Activated CD4-positive, alpha-beta T cell treated with anti-CD3 and anti-CD28 coated beads, Interleukin-2, amount 10 ng/mL, durations not matched to agents 24 days and 14 days (primary cell): ENCODE measurements around the gene TMEM123. TPM values are rescaled to one million over a fixed set of nuclear protein-coding genes. Genes with fewer than 3 reads are reported as not detected.
A peak's percentile ranks its signal among the peaks of the same experiment; 100 is the strongest.

ENCODE experiments used
- DNase-seq: peaks from one replicate; pipeline ENCODE4 v3.0.0; 2022
- H3K27ac Mint-ChIP-seq: one replicate; pipeline ENCODE4 v1.8.0; 2022; ENCODE audit warnings: mild to moderate bottlenecking, mixed read lengths
- H3K27me3 Mint-ChIP-seq: one replicate; pipeline ENCODE4 v1.8.0; 2022; ENCODE audit warnings: mixed read lengths
- H3K36me3 Mint-ChIP-seq: one replicate; pipeline ENCODE4 v1.8.0; 2022; ENCODE audit warnings: low read depth, mild to moderate bottlenecking, mixed read lengths
- H3K4me1 Mint-ChIP-seq: one replicate; pipeline ENCODE4 v1.8.0; 2021; ENCODE audit warnings: mixed read lengths
- H3K4me3 Mint-ChIP-seq: one replicate; pipeline ENCODE4 v1.8.0; 2022; ENCODE audit warnings: mild to moderate bottlenecking, moderate library complexity, mixed read lengths
- H3K9me3 Mint-ChIP-seq: one replicate; pipeline ENCODE4 v1.8.0; 2021; ENCODE audit warnings: mixed read lengths
- intact Hi-C: fragments of 100-400 bp; cut with micrococcal nuclease; formaldehyde crosslinking; loops from one replicate; pipeline ENCODE4 v1.15.1; 2023
- total RNA-seq: library from RNA; stranded (reverse); gene quantifications from 2 replicates; pipeline ENCODE4 v1.2.3, GENCODE V29; 2022

TMEM123 gene
- total RNA-seq, 1 donor from 2014 or later = 243 TPM

DNA sequence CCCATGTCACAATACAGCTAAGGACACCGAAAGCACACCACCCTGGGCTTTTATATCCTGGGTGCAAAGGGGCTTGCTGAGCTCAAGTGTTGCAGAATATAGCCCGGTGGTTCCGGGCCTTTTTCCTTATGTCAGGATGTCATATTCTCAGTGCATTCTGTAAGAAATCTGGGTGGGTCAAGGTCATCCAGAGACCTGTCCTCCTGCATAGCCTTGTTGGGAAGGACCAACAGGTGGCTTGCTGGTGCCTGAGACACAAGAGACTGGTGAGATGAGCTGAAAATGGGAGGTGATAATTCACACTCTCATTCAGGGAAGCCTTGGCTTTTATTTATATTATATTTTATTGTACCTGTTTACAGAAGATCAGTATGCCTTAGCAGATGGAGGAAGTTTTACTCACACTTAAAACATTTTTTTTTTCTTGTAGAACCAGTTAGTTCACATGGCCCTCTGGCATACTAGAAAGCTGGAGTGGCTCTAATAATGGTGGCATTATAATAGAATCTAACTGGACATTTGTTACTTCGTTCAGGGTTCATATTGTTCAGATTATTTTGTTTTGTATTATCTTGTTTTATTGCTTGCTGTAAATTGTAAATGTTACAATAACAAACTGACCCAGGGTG is 14.6 kb upstream of the TMEM123 start:
- H3K4me1 Mint-ChIP-seq = peaks cover 68% of the 10 kb centered on the region
- H3K36me3 Mint-ChIP-seq = no peaks in the 10 kb centered on the region
- H3K27me3 Mint-ChIP-seq = no peaks in the 10 kb centered on the region
- H3K9me3 Mint-ChIP-seq = peaks cover 5% of the 10 kb centered on the region
- intact Hi-C loops = no loop called here
- no peak for DNase-seq
- H3K27ac Mint-ChIP-seq = no peak overlapping the region
- no peak overlapping the region for H3K4me3 Mint-ChIP-seq

DNA sequence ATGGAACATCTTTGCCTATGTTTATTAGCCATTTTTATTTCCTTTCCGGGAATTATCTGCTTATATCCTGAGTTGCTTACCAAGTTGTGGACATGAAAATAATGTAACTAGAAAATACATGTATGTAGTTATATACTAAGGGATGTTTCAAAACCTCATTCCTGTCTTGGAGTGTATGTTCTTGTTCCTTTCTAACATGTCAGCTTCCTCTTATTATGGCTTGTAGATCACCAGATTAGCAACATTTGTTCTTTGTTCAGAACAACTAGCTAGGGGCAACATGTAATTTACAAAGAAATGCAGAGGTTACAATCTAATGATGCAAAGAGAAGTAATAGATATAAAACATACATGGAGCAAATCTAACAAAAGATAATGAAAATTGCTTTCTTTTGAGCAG is 13.1 kb upstream of the TMEM123 start:
- intact Hi-C loops = loop anchor here (1.0 kb wide), 2 partner anchors 8 to 9 kb away; no protein-coding TSS in a partner anchor
- Mint-ChIP-seq H3K4me1 (peaks cover 62% of the 10 kb centered on the region), H3K36me3 (no peaks in the 10 kb centered on the region), H3K9me3 (peaks cover 3% of the 10 kb centered on the region), H3K27ac (no peak overlapping the region), H3K27me3 (no peaks in the 10 kb centered on the region), H3K4me3 (peak overlapping the region; percentile 1)
- no peak for DNase-seq

DNA sequence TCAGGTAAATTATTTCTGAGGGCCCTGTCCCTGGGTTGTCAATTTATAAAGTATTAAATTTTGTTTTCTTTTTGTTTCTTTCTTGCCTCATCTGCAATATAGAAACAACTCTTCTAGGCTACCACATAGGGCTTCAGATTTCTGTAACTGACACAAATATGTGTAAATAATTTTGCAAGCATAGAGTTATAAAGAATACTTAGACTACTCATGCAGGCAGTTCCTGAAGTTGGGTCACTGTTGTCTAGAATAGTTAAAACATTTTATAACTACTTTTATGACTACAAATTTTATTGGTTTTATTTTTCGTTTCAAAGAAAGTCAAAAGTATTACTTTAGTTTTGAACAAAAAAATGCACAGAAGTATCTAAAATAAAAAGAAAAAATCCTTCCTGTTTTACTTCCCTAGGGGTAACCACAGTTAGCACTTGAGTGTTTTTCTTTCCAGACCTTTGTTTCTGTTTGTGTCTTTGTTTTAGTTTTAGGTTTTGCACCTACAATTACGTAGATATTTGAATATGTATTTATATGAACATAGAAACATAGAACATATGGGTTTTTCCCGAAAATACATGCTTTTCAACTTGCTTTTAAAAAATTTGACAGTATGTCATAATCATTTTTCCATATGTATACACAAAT is 12.4 kb upstream of the TMEM123 start:
- intact Hi-C loops = loop anchor here (1.0 kb wide), 1 partner anchor 8 kb away; no protein-coding TSS in a partner anchor
- H3K27me3 Mint-ChIP-seq = no peaks in the 10 kb centered on the region
- peaks cover 3% of the 10 kb centered on the region for H3K9me3 Mint-ChIP-seq
- no peak for DNase-seq
- peaks cover 59% of the 10 kb centered on the region for H3K4me1 Mint-ChIP-seq
- no peak overlapping the region for H3K27ac Mint-ChIP-seq
- no peaks in the 10 kb centered on the region for H3K36me3 Mint-ChIP-seq
- peak overlapping the region; percentile 19 for H3K4me3 Mint-ChIP-seq

DNA sequence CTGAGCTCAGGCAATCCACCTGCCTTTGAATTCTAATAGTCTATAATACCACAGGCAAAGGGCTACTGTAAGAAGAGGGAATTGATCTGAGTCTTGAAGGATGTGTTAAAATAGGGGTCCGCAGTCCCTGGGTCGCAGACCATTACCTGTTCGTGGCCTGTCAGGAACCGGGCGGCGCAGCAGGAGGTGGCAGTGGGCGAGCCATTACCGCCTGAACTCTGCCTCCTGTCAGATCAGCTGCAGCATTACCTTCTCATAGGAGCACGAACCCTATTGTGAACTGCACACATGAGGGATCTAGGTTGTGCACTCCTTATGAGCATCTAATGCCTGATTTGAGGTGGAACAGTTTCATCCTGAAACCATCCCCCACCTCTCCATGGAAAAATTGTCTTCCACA is 11.5 kb upstream of the TMEM123 start:
- intact Hi-C loops = no loop called here
- Mint-ChIP-seq H3K27ac (peak overlapping the region; percentile 19), H3K4me3 (no peak overlapping the region), H3K27me3 (no peaks in the 10 kb centered on the region), H3K4me1 (peaks cover 60% of the 10 kb centered on the region), H3K9me3 (peaks cover 3% of the 10 kb centered on the region), H3K36me3 (no peaks in the 10 kb centered on the region)
- DNase-seq = no peak

DNA sequence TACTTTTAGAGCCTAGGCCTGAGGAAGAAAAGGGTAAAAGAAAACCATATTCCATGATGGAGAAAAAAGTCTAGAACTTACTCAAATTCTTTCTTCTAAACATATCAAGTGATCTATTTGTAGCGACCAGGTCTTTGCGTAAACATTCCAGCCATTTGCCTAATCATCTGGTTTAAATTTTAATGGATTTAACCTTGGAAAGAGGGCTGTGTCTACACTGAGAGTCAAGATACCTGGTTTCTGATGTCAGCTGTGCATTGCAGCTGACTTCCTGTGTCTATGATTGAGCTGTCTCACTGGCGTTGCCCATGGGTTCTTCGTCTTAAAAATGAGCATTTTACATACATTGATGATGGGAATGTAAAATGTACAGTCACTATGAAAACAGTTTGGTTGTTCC is 10.0 kb upstream of the TMEM123 start:
- Mint-ChIP-seq H3K4me1 (peaks cover 62% of the 10 kb centered on the region), H3K27me3 (no peaks in the 10 kb centered on the region), H3K4me3 (no peak overlapping the region), H3K36me3 (no peaks in the 10 kb centered on the region), H3K9me3 (peaks cover 3% of the 10 kb centered on the region), H3K27ac (no peak overlapping the region)
- intact Hi-C loops = no loop called here
- DNase-seq = no peak

DNA sequence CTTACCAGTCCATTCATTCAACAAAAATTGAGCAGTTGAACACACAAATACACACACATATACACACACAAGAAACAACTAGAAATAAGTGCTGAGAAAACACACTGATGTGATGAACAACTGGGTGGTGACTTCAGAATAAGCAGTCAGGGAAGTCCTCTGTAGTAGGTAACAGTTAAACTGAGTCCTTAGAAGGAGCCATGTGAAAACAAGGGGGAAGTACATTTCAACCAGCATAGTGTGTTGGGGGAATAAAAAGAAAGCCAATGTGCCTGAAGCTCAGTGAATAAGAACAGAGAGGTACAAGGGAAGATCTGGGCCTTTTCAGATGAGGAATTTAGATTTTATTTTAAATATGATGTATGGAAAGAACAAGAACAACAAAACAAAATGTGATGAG is 6.8 kb upstream of the TMEM123 start:
- H3K36me3 Mint-ChIP-seq = no peaks in the 10 kb centered on the region
- H3K4me3 Mint-ChIP-seq = no peak overlapping the region
- intact Hi-C loops = loop anchor here (2.0 kb wide), 1 partner anchor 33 kb away; no protein-coding TSS in a partner anchor
- no peak for DNase-seq
- peak overlapping the region; percentile 5 for H3K27ac Mint-ChIP-seq
- H3K9me3 Mint-ChIP-seq = no peaks in the 10 kb centered on the region
- H3K27me3 Mint-ChIP-seq = no peaks in the 10 kb centered on the region
- H3K4me1 Mint-ChIP-seq = peaks cover 58% of the 10 kb centered on the region

DNA sequence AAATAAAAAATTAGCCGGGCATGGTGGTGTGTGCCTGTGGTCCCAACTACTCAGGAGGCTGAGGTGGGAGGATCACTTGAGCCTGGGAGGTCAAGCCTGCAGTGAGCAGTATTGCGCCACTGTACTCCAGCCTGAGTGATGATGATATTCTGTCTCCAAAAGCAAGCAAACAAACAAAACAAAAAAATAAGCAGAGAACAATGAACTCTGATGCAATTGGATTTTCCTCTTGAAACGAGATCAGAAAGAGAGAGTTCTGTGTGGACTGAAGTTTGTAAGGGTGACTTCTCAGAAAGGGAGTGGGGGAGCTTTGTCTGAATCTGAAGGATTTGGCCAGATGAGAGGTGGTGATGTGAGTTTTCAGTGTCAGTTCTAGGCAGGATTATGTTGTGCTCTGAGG is 6.0 kb upstream of the TMEM123 start:
- DNase-seq = no peak
- peak overlapping the region; percentile 67 for H3K27ac Mint-ChIP-seq
- no peaks in the 10 kb centered on the region for H3K27me3 Mint-ChIP-seq
- H3K36me3 Mint-ChIP-seq = no peaks in the 10 kb centered on the region
- no peaks in the 10 kb centered on the region for H3K9me3 Mint-ChIP-seq
- intact Hi-C loops = loop anchor here (2.0 kb wide), 1 partner anchor 34 kb away; no protein-coding TSS in a partner anchor
- peaks cover 61% of the 10 kb centered on the region for H3K4me1 Mint-ChIP-seq
- peak overlapping the region; percentile 57 for H3K4me3 Mint-ChIP-seq

DNA sequence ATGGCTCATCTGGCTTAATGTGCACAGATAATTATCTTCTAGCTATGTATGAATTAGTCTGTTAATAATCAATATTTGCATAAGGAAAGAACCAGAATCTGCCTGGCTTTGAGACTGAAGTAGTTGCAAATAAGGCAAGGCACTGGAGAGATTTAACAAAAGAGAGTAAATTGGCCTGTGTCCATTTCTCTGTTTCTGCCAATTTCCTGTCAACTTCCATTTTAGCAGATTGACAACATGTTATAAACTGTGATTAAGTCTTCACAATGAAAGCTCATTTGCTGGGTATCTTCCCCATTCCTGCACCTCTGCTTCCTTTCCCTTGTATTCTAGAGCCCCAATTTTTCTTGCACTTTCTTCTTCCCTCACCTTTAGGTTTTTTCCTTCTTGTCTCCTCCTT is 5.3 kb upstream of the TMEM123 start:
- H3K27me3 Mint-ChIP-seq = no peaks in the 10 kb centered on the region
- DNase-seq = no peak
- H3K4me3 Mint-ChIP-seq = peak overlapping the region; percentile 57
- H3K27ac Mint-ChIP-seq = peak overlapping the region; percentile 61
- H3K4me1 Mint-ChIP-seq = peaks cover 67% of the 10 kb centered on the region
- no peaks in the 10 kb centered on the region for H3K9me3 Mint-ChIP-seq
- H3K36me3 Mint-ChIP-seq = no peaks in the 10 kb centered on the region
- intact Hi-C loops = loop anchor here (1.0 to 2.0 kb wide), 2 partner anchors 7 to 35 kb away; no protein-coding TSS in a partner anchor

DNA sequence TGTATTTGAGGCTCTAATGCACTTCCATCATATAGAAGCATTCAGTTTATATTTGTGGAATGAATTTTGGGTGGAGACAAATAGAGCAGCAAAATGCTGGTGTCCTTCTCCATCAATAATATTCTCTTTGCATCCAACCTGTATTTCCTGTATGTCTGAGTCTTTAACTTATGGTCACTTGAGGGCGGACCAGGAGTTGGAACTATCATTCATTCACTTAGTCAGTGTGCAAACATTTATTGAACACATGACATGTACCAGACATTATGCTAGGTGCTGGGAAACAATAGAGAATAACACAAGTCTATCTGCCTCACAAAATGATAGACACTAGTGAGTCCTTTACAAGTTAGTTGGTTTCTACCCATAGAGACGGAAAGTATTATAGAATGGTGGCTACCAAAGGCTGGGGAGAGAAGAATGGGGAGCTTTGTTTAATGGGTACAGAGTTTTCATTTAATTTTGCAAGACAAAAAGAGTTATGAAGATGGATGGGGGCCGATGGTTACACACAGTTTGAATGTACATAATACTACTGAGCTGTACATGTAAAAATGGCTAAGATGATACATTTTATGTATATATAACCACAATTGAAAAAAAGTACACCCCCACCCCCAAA is 4.6 kb upstream of the TMEM123 start:
- DNase-seq = no peak
- intact Hi-C loops = loop anchor here (1.0 kb wide), 1 partner anchor 8 kb away; no protein-coding TSS in a partner anchor
- H3K4me3 Mint-ChIP-seq = no peak overlapping the region
- peak overlapping the region; percentile 61 for H3K27ac Mint-ChIP-seq
- no peaks in the 10 kb centered on the region for H3K9me3 Mint-ChIP-seq
- H3K36me3 Mint-ChIP-seq = no peaks in the 10 kb centered on the region
- no peaks in the 10 kb centered on the region for H3K27me3 Mint-ChIP-seq
- H3K4me1 Mint-ChIP-seq = peaks cover 64% of the 10 kb centered on the region

DNA sequence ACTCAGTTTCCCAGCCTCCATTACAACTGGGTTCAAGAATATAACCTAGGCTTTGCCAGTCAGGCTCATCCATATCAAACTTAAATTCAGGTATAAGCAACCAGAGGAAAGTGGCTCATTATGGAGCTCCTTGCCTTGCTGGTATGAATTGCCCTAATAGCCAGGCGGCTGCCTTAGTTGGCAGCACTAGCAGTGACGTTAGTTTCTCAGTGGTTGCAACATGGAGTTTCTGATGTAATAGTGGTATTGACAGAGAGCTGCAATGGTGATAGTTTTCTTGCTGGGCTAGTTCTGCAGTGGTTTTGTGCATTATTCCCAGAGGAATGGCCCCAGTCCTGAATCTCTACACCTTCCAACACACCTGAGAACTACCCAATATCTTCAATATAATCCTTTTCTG is 3.8 kb upstream of the TMEM123 start:
- Mint-ChIP-seq H3K9me3 (no peaks in the 10 kb centered on the region), H3K4me1 (peaks cover 62% of the 10 kb centered on the region), H3K27ac (no peak overlapping the region), H3K36me3 (peaks cover 3% of the 10 kb centered on the region), H3K4me3 (no peak overlapping the region), H3K27me3 (no peaks in the 10 kb centered on the region)
- intact Hi-C loops = no loop called here
- no peak for DNase-seq

DNA sequence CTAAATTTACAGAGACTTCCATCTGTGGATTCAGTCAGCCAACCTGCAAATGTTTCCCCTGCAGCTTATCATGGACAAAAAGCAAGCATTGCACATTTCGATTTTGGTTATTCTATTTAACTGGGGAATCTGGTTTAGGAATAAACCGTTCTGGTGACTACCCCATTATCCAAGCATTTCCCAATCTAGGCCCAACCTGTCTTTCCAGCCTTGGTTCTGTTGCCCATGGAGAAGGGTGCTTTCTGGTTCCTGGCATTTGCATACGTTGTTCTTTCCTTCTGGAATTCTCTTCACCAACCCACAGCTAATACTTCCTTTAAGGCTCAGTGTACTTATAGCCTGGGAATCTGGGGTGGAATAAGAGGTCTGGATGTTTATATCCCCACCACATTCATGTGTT is 1.4 kb upstream of the TMEM123 start:
- intact Hi-C loops = loop anchor here (1.0 to 5.0 kb wide), 3 partner anchors 20 to 108 kb away; no protein-coding TSS in a partner anchor
- no peak for DNase-seq
- no peak overlapping the region for H3K4me3 Mint-ChIP-seq
- no peaks in the 10 kb centered on the region for H3K27me3 Mint-ChIP-seq
- H3K36me3 Mint-ChIP-seq = peaks cover 12% of the 10 kb centered on the region
- H3K27ac Mint-ChIP-seq = peak overlapping the region; percentile 46
- H3K9me3 Mint-ChIP-seq = no peaks in the 10 kb centered on the region
- H3K4me1 Mint-ChIP-seq = peaks cover 68% of the 10 kb centered on the region

DNA sequence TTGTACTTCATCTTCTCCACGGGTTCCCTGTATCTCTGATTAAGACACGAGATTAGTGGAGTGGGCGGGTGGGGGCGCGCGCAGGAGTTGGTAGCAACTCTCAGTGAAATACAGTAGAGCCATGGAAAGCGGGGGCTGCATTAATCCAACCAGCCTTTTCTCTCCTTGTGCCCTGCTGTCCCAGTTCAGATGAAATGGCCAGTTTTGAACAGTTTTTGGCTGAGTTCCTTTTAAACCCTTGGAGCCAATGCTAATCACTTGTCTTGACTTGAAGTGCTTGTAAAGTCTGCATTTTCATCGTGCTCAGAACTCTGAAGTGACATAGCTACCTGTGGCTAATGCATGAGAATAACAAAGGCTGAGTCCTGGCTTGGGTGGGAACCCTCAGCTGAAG is 734 bp upstream of the TMEM123 start:
- no peak for DNase-seq
- peaks cover 17% of the 10 kb centered on the region for H3K36me3 Mint-ChIP-seq

DNA sequence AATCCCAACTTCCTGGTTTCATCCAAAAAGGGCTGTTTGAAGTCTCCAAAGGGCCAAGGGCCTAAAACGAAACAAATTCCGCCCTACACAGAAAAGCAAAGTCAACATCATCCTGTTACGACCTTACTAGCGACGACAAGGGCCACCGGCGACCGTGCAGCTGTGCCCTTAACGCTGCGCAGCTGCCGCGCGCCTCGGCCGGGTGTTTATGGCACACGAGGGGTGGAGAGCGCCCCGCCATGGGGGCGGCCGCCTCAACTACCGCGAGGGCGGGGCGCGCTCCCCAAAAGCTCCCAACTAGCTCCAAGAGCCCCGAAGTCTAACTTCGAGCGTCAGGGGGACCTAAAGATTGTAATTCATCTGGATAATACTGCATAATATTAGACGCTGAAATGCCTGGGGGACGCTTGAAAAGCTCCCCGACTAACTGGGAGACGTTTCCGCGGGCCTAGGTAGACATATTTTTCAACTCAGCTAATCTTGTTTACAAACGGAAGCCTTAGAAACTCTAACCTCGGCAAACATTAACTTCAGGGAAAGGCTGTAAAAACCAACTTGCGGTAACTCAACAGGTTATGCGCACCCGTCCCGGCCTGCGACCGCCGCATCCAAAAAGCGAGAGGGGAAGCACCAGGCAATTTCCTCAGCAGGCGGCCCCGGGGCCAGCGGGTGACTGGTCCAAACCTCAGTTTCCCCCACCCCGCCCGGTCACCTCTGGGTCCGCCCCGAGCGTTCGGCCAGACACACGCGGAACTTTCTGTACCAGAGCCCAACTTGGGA is 694 bp downstream of the TMEM123 start:
- Mint-ChIP-seq H3K27me3 (no peaks in the 10 kb centered on the region), H3K36me3 (peaks cover 31% of the 10 kb centered on the region), H3K27ac (peak overlapping the region; percentile 99), H3K4me3 (peak overlapping the region; percentile 95), H3K9me3 (no peaks in the 10 kb centered on the region), H3K4me1 (peaks cover 70% of the 10 kb centered on the region)
- intact Hi-C loops = loop anchor here (1.0 to 5.0 kb wide), 7 partner anchors 21 to 147 kb away; partner anchors contain the start of genes BIRC2 and BIRC3
- peak; percentile 94 for DNase-seq

More for the DNA sequence above, 734 bp upstream of the TMEM123 start:
- Mint-ChIP-seq H3K4me1 (peaks cover 68% of the 10 kb centered on the region), H3K27ac (peak overlapping the region; percentile 99), H3K4me3 (peak overlapping the region; percentile 95), H3K9me3 (no peaks in the 10 kb centered on the region), H3K27me3 (no peaks in the 10 kb centered on the region)
- intact Hi-C loops = loop anchor here (1.0 to 5.0 kb wide), 3 partner anchors 21 to 109 kb away; no protein-coding TSS in a partner anchor
